ENCODE measurements around the gene CHTF8.

- TF ChIP-seq POLR2AphosphoS5 (IDR thresholded peaks at IDR 0.05) (no peak), CTCF (IDR thresholded peaks at IDR 0.05) (no peak), POLR2A (IDR thresholded peaks at IDR 0.05; ENCODE audit: low read depth) (no peak)
Measured at GRCh38 chr16:69115361-69115760, 17.0 kb downstream of the CHTF8 start.
